Measurements from ENCODE around the gene WDR33. TPM values are rescaled to one million over a fixed set of nuclear protein-coding genes. Genes with fewer than 3 reads are reported as not detected.

WDR33 gene
- total and polyA plus RNA-seq, 2 of the 4 experiments (the other 2 are of a cell fraction): 19.6 to 41.2 TPM

DNA sequence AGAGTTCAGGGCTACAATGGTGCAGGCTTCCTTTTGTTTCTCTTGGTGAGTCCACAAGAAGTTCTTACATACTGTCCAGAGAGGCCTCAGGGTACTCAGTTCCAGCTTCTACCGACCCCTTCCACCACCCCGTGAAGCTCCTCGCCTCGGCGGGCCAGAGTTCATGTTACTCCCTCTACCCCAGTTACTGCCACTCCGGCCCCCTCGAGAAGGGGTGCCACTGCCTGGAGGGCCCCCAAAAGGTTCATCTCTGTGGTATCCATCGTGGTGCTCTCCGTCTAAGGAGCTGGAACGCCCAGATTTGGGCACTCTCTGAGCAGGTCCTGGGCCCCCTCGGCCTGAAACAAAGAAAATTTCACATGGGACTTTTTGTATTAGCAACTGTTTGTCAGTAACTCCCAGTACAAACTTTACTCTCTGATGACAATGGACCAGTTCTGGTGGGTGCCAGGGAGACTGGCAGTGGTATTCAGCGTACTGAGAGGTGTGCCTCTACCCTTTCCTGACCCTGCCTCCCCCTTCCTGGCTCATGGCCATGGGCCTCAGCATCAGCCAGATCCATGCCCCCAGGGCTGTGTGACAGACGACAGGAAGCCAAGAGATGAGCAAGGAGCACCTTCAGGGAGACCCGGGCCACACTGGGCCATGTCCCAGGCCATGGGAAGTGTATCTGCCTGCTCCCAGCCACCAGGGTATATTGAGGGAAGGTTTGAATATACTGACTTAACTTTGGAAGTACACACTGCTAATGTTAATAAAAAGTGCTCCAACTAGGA, 104.6 kb downstream of the WDR33 start:
- in situ Hi-C loops (cut with MboI; ENCODE audit: low sequenced_read_pairs): no loop called here
- Histone ChIP-seq H3K14ac (replicated peaks; ENCODE audit: low read depth, low read length) (no peak overlapping the region), H3K79me1 (ENCODE audit: low read depth in 1 of 2, low read length in 2 of 2) (peaks cover 14 to 40% of the 10 kb centered on the region in 2 experiments), H2AFZ (replicated peaks; ENCODE audit: low read length, poor library complexity) (no peak overlapping the region), H4K20me1 (ENCODE audit: insufficient read depth, low read length) (peaks cover 11% of the 10 kb centered on the region; the same call in 1 of the 2 replicates), H3K23ac (ENCODE audit: low read depth, low read length) (no peak overlapping the region), H2BK15ac (ENCODE audit: low read depth, low read length) (no peak overlapping the region), H2BK5ac (ENCODE audit: low read depth, low read length, poor library complexity, severe bottlenecking) (no peak overlapping the region), H3K27ac (ENCODE audit: insufficient read depth, low read length) (peak overlapping the region; percentile 17; the same call in 1 of the 2 replicates), H4K8ac (ENCODE audit: low read depth in 2 of 2, low read length in 2 of 2) (no peak overlapping the region), H3K4me2 (ENCODE audit: low read depth, low read length) (no peak overlapping the region), H2BK20ac (ENCODE audit: low read depth, low read length) (no peak overlapping the region), H3K4me1 (ENCODE audit: control insufficient read depth, insufficient read depth, low read length) (peaks cover 7% of the 10 kb centered on the region), H3K18ac (ENCODE audit: low read depth, low read length) (no peak overlapping the region), H3K4ac (ENCODE audit: low read depth, low read length) (no peak overlapping the region), H2AK9ac (replicated peaks; ENCODE audit: low read depth, low read length, poor library complexity) (no peak overlapping the region), H3K36me3 (ENCODE audit: control insufficient read depth, insufficient read depth, low read length) (peaks cover 38% of the 10 kb centered on the region), H3K27me3 (ENCODE audit: control insufficient read depth, insufficient read depth, low read length) (no peaks in the 10 kb centered on the region), H2BK120ac (ENCODE audit: low read depth, low read length) (no peak overlapping the region), H4K91ac (ENCODE audit: insufficient read depth, low read depth, low read length) (no peak overlapping the region; the same call in 1 of the 2 replicates), H4K5ac (ENCODE audit: low read depth, low read length) (no peak overlapping the region), H3K4me3 (ENCODE audit: insufficient read depth, low read depth, low read length) (no peak overlapping the region), H3K56ac (ENCODE audit: extremely low read depth, insufficient read depth, low read length) (no peak overlapping the region), H3K9ac (ENCODE audit: low read depth, low read length) (no peak overlapping the region), H2AK5ac (ENCODE audit: low read depth, low read length) (0 out of 2 replicates have a peak overlapping the region, but pooled peaks have one; percentile 8), H3K9me3 (ENCODE audit: control insufficient read depth, insufficient read depth, low read length) (no peaks in the 10 kb centered on the region), H3K9me1 (ENCODE audit: insufficient read depth, low read length) (peaks cover 12% of the 10 kb centered on the region)
- no peak for DNase-seq
- no TSS peak for BruUV-seq (replicated peaks)
- ATAC-seq (ENCODE audit: low read depth): no peak
- dilution Hi-C loops (cut with HindIII; ENCODE audit: low sequenced_read_pairs, unreplicated experiment): no loop called here
- ChIA-PET POLR2A (ENCODE audit: unreplicated experiment) (interaction anchor here (0.6 kb wide), 1 partner anchor 180 kb away, joined by 9 read pairs; the partner anchor contains the start of gene IWS1), CTCF (no interaction called here)
- intact Hi-C loops (cut with micrococcal nuclease): loop anchor here (10.0 kb wide), 1 partner anchor 182 kb away; the partner anchor contains the start of gene IWS1
- 90% methylated on average over 7 of the region's 14 CpGs; no CpG with 5 or more reads in 1 of the 2 experiments for WGBS, 2 experiments (ENCODE audit: extremely low coverage in 2 of 2, insufficient read length in 1 of 2)
- no peak for TF ChIP-seq FOS (IDR thresholded peaks at IDR 0.05; ENCODE audit: low read depth, low read length)
- TF ChIP-seq BHLHE40 (IDR thresholded peaks at IDR 0.05; ENCODE audit: low read depth, low read length): no peak
- no peak for TF ChIP-seq POLR2A (IDR thresholded peaks at IDR 0.05; ENCODE audit: low read depth, low read length)
- no peak for TF ChIP-seq SMC3 (IDR thresholded peaks at IDR 0.05; ENCODE audit: low read depth, low read length)
- no peak for TF ChIP-seq MAZ (IDR thresholded peaks at IDR 0.05; ENCODE audit: borderline replicate concordance, low read depth, low read length)
- TF ChIP-seq RAD21 (IDR thresholded peaks at IDR 0.05; ENCODE audit: low read length): no peak
- no peak for TF ChIP-seq MAFK (IDR thresholded peaks at IDR 0.05; ENCODE audit: low read depth, low read length)
- TF ChIP-seq, protein P1, sequence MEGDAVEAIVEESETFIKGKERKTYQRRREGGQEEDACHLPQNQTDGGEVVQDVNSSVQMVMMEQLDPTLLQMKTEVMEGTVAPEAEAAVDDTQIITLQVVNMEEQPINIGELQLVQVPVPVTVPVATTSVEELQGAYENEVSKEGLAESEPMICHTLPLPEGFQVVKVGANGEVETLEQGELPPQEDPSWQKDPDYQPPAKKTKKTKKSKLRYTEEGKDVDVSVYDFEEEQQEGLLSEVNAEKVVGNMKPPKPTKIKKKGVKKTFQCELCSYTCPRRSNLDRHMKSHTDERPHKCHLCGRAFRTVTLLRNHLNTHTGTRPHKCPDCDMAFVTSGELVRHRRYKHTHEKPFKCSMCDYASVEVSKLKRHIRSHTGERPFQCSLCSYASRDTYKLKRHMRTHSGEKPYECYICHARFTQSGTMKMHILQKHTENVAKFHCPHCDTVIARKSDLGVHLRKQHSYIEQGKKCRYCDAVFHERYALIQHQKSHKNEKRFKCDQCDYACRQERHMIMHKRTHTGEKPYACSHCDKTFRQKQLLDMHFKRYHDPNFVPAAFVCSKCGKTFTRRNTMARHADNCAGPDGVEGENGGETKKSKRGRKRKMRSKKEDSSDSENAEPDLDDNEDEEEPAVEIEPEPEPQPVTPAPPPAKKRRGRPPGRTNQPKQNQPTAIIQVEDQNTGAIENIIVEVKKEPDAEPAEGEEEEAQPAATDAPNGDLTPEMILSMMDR (conservative IDR thresholded peaks at IDR 0.05; ENCODE audit: low read depth, low read length): no peak
- TF ChIP-seq, protein P2, sequence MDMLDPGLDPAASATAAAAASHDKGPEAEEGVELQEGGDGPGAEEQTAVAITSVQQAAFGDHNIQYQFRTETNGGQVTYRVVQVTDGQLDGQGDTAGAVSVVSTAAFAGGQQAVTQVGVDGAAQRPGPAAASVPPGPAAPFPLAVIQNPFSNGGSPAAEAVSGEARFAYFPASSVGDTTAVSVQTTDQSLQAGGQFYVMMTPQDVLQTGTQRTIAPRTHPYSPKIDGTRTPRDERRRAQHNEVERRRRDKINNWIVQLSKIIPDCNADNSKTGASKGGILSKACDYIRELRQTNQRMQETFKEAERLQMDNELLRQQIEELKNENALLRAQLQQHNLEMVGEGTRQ (IDR thresholded peaks at IDR 0.05; ENCODE audit: low read depth, low read length): no peak
- no peak for TF ChIP-seq NFE2L2 (IDR thresholded peaks at IDR 0.05; ENCODE audit: low read depth, low read length)
- TF ChIP-seq RFX5 (IDR thresholded peaks at IDR 0.05; ENCODE audit: low read depth, low read length): no peak
- no peak for TF ChIP-seq CEBPB (IDR thresholded peaks at IDR 0.05; ENCODE audit: low read depth, low read length)
- TF ChIP-seq MXI1 (IDR thresholded peaks at IDR 0.05; ENCODE audit: borderline replicate concordance, low read depth, low read length): no peak
- TF ChIP-seq, protein P3, sequence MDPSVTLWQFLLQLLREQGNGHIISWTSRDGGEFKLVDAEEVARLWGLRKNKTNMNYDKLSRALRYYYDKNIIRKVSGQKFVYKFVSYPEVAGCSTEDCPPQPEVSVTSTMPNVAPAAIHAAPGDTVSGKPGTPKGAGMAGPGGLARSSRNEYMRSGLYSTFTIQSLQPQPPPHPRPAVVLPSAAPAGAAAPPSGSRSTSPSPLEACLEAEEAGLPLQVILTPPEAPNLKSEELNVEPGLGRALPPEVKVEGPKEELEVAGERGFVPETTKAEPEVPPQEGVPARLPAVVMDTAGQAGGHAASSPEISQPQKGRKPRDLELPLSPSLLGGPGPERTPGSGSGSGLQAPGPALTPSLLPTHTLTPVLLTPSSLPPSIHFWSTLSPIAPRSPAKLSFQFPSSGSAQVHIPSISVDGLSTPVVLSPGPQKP (IDR thresholded peaks at IDR 0.05; ENCODE audit: borderline replicate concordance, low read depth, low read length): no peak
- TF ChIP-seq RCOR1 (IDR thresholded peaks at IDR 0.05; ENCODE audit: insufficient replicate concordance, low read length): no peak
